HepG2 (cell line): Measurements from ENCODE around the gene TANGO6. TPM values are rescaled to one million over a fixed set of nuclear protein-coding genes. Genes with fewer than 3 reads are reported as not detected.

ENCODE experiments used
- ATAC-seq: fragments of 200-7000 bp; cut with Tn5 transposase; 3 replicates; pipeline ENCODE4 v1.9.1; 2020; ENCODE audit warnings: mild to moderate bottlenecking, moderate library complexity
- BruUV-seq: library from RNA; stranded (reverse); fragments of 400-500 nt; replicated peaks from 2 replicates; lab custom pipeline; 2021; lab: Mats Ljungman, UMichigan
- CTCF ChIA-PET: fragments of 300-600 bp; formaldehyde crosslinking; extraction: SDS; loops from one replicate; lab custom pipeline; 2021; ENCODE audit warnings: low total read pairs, inconsistent platforms, low intra/inter-chr PET ratio; lab: Yijun Ruan, JAX
- POLR2A ChIA-PET: fragments of 350-600 bp; sonication (Branson Sonifier 250); formaldehyde crosslinking; loops from one replicate; lab custom pipeline; 2020; ENCODE audit warnings: antibody characterized with exemption, inconsistent platforms; lab: Yijun Ruan, JAX
- DNase-seq: peaks from one replicate; pipeline ENCODE4 v3.0.0-alpha.2; 2015; ENCODE audit warnings: low spot score
- FAIRE-seq: peaks from 3 replicates; lab custom pipeline; 2011; peaks lifted over from hg19 to GRCh38; lab: Jason Lieb, UNC
- H2AFZ ChIP-seq: one replicate; pipeline ENCODE4 v1.6.1; 2011; ENCODE audit warnings: low read length, inconsistent platforms
- H3K27ac ChIP-seq: fragments of 300-600 bp; 3 replicates; pipeline ENCODE4 v1.8.0; 2011; ENCODE audit warnings: mixed run types, mild to moderate bottlenecking, mixed read lengths, low read length, inconsistent platforms; ENCODE audit not compliant: insufficient read depth; ENCODE audit errors: extremely low read length
- H3K27me3 ChIP-seq, 2 experiments: fragments of 200-600 bp in 1 of 2; 2 replicates in 1 of 2; 3 replicates in 1 of 2; pipeline versions ENCODE4 v1.6.0 to v1.8.0; 2011; ENCODE audit warnings: low read length in 2 of 2, mild to moderate bottlenecking in 2 of 2, moderate library complexity in 2 of 2, inconsistent platforms in 1 of 2; ENCODE audit not compliant: insufficient read depth in 2 of 2, control insufficient read depth in 1 of 2
- H3K36me3 ChIP-seq, 2 experiments: fragments of 200-600 bp in 1 of 2; replicated peaks in 1 of 2; 2 replicates in 1 of 2; 3 replicates in 1 of 2; pipeline versions ENCODE4 v1.5.1 to v1.8.0; 2011; ENCODE audit warnings: low read length in 2 of 2, inconsistent platforms in 1 of 2; ENCODE audit not compliant: insufficient read depth in 2 of 2, control insufficient read depth in 1 of 2
- H3K4me1 ChIP-seq: 2 replicates; pipeline ENCODE4 v1.5.1; 2012; ENCODE audit warnings: low read length, inconsistent platforms; ENCODE audit not compliant: insufficient read depth
- H3K4me2 ChIP-seq: 2 replicates; pipeline ENCODE4 v1.6.0; 2011; ENCODE audit warnings: low read depth, low read length, inconsistent platforms
- H3K4me3 ChIP-seq, 3 experiments: fragments of 200-600 bp in 1 of 3; sonication (generic), shearing (Covaris generic) in 1 of 3; replicated peaks in 1 of 3; 2 replicates each; pipeline ENCODE4 v1.5.1; 2011 to 2016; ENCODE audit warnings: low read length in 3 of 3, inconsistent platforms in 2 of 3, low read depth in 2 of 3, mild to moderate bottlenecking in 2 of 3, control low read depth in 1 of 3, mixed read lengths in 1 of 3; ENCODE audit not compliant: insufficient read depth in 1 of 3
- H3K79me2 ChIP-seq: one replicate; pipeline ENCODE4 v1.6.1; 2011; ENCODE audit warnings: low read length, inconsistent platforms; ENCODE audit not compliant: insufficient read depth
- H3K9ac ChIP-seq: 2 replicates; pipeline ENCODE4 v1.6.0; 2011; ENCODE audit warnings: mild to moderate bottlenecking, low read depth, low read length, inconsistent platforms; ENCODE audit not compliant: insufficient read depth
- H3K9me3 ChIP-seq: 2 replicates; pipeline ENCODE4 v1.5.1; 2012; ENCODE audit warnings: mild to moderate bottlenecking, low read length
- H4K20me1 ChIP-seq: 2 replicates; pipeline ENCODE4 v1.6.0; 2011; ENCODE audit warnings: inconsistent platforms, mild to moderate bottlenecking, low read length, moderate library complexity; ENCODE audit not compliant: insufficient read depth
- EZH2 ChIP-seq: conservative IDR thresholded peaks from 2 replicates; pipeline ENCODE4 v1.6.1; 2012; ENCODE audit warnings: mild to moderate bottlenecking, low read depth, low read length, moderate library complexity
- FOXO4 ChIP-seq: sonication (generic); formaldehyde crosslinking; conservative IDR thresholded peaks from 2 replicates; pipeline ENCODE4 v1.8.1; 2023; ENCODE audit warnings: missing genetic modification reagents
- GLMP ChIP-seq: sonication (generic); formaldehyde crosslinking; IDR thresholded peaks from 2 replicates; pipeline ENCODE4 v1.9.0; 2021; ENCODE audit warnings: missing genetic modification reagents, mild to moderate bottlenecking, borderline replicate concordance
- KMT2B ChIP-seq: IDR thresholded peaks from 2 replicates; pipeline ENCODE4 v1.6.1; 2016; ENCODE audit warnings: missing genetic modification reagents, missing compliant biosample characterization
- MED8 ChIP-seq: sonication (generic); formaldehyde crosslinking; IDR thresholded peaks from 2 replicates; pipeline ENCODE4 v1.8.1; 2023; ENCODE audit warnings: mild to moderate bottlenecking, missing genetic modification reagents; ENCODE audit not compliant: insufficient replicate concordance
- ZBED4 ChIP-seq: sonication (generic); formaldehyde crosslinking; IDR thresholded peaks from 2 replicates; pipeline ENCODE4 v1.4.0; 2020; ENCODE audit warnings: missing genetic modification reagents, borderline replicate concordance
- ZNF142 ChIP-seq: sonication (generic); formaldehyde crosslinking; IDR thresholded peaks from 2 replicates; pipeline ENCODE4 v1.4.0; 2020; ENCODE audit warnings: missing genetic modification reagents
- ZNF230 ChIP-seq: sonication (generic); formaldehyde crosslinking; IDR thresholded peaks from 2 replicates; pipeline ENCODE4 v1.4.0; 2020; ENCODE audit warnings: mild to moderate bottlenecking, missing genetic modification reagents
- ZXDC ChIP-seq: sonication (generic); formaldehyde crosslinking; IDR thresholded peaks from 2 replicates; pipeline ENCODE4 v1.5.0; 2020; ENCODE audit warnings: mild to moderate bottlenecking, missing genetic modification reagents
- WGBS: methylation state at CpG from one replicate; pipeline ENCODE4 v1.1.6; 2017; ENCODE audit warnings: low lambda C conversion rate; 5-methylcytosine and 5-hydroxymethylcytosine counted together
- in situ Hi-C: cut with HindIII; loops from 2 replicates; pipeline ENCODE4 v1.10.0; 2017; ENCODE audit warnings: low pct_unique_long_range_greater_than_20kb; ENCODE audit not compliant: extremely low pct_ligation_motif_present
- intact Hi-C: fragments of 100-400 bp; cut with micrococcal nuclease; formaldehyde crosslinking; loops from one replicate; pipeline ENCODE4 v1.10.0; 2022; ENCODE audit not compliant: unreplicated experiment
- polyA plus RNA-seq, 8 experiments: library from polyadenylated mRNA; depleted of rRNA in 3 of 8; stranded (reverse) in 7 of 8; unstranded in 1 of 8; fragments of >200 nt; fragmentation: Illumina TruSeq in 4 of 8; extraction: Trizol in 4 of 8; gene quantifications; 2 replicates each; pipeline versions ENCODE4 v1.2.1 to v1.2.3, GENCODE V29; 2011 to 2016; ENCODE audit warnings: low read depth in 4 of 8, missing spikeins in 1 of 8, mixed read lengths in 1 of 8; ENCODE audit not compliant: insufficient read depth in 1 of 8
- total RNA-seq, 5 experiments: library from RNA; depleted of rRNA; stranded (reverse); fragments of >200 nt; fragmentation: Illumina TruSeq; extraction: Trizol; gene quantifications; 2 replicates each; pipeline ENCODE4 v1.2.3, GENCODE V29; 2016; ENCODE audit warnings: low read depth in 1 of 5

Gene TANGO6
- total and polyA plus RNA-seq, 2 of the 13 experiments (the other 11 are each of a cell fraction or from before 2014, with no cell fraction given) = 7.2 to 13.3 TPM

- POLR2A ChIA-PET = no interaction called here
- WGBS = 98% methylated on average over 2 of the region's 2 CpGs
- TF ChIP-seq GLMP (CRISPR knock-in tag) = no peak
- TF ChIP-seq ZNF142 (CRISPR knock-in tag) = no peak
- no peak for TF ChIP-seq EZH2
- TF ChIP-seq ZNF230 (CRISPR knock-in tag) = no peak
- TF ChIP-seq ZXDC (CRISPR knock-in tag) = no peak
- no peak for TF ChIP-seq FOXO4
- TF ChIP-seq MED8 (CRISPR knock-in tag) = no peak
- TF ChIP-seq KMT2B (CRISPR knock-in tag) = no peak
- no peak for TF ChIP-seq ZBED4 (CRISPR knock-in tag)
These were observed 97.5 kb downstream of the TANGO6 start for GRCh38 chr16:68940816-68941215.

More at GRCh38 chr16:68940816-68941215, 97.5 kb downstream of the TANGO6 start:
- no peak overlapping the region for H3K4me3 ChIP-seq
- DNase-seq (no peak), ATAC-seq (no peak), FAIRE-seq (no peak)
- H3K9ac ChIP-seq = no peak overlapping the region
- no peak overlapping the region for H3K4me2 ChIP-seq
- no peak overlapping the region for H3K27ac ChIP-seq
- no peak overlapping the region for H2AFZ ChIP-seq
- H3K36me3 ChIP-seq = no peaks in the 10 kb centered on the region; a peak in 2 of 5 replicates
- no peaks in the 10 kb centered on the region for H3K4me1 ChIP-seq
- CTCF ChIA-PET = no interaction called here
- H3K27me3 ChIP-seq = no peaks in the 10 kb centered on the region
- BruUV-seq = no TSS peak
- intact Hi-C loops = no loop called here
- in situ Hi-C loops = no loop called here
- no peaks in the 10 kb centered on the region for H4K20me1 ChIP-seq
- no peaks in the 10 kb centered on the region for H3K79me2 ChIP-seq
- peaks cover 13% of the 10 kb centered on the region for H3K9me3 ChIP-seq
